GM21619 (cell line): ENCODE measurements around the gene EDEM2.
A peak's percentile ranks its signal among the peaks of the same experiment; 100 is the strongest.
"Not testable (repeated sequence)": the region's sequence is repeated elsewhere in the genome, so short reads cannot be mapped to it uniquely, and the experiment has no call there.

ENCODE experiments used
- ATAC-seq: cut with Tn5 transposase; IDR thresholded peaks from one replicate; pipeline ENCODE4 v1.9.1; 2021; ENCODE audit not compliant: unreplicated experiment

Gene EDEM2

GRCh38 chr20:35131934-35132333, 15.2 kb downstream of the EDEM2 start:
- ATAC-seq: no peak

- ATAC-seq: no peak
These were observed 17.5 kb downstream of the EDEM2 start for GRCh38 chr20:35129647-35130069.

GRCh38 chr20:35125753-35126152, 21.4 kb downstream of the EDEM2 start:
- no peak for ATAC-seq

- ATAC-seq: no peak
These were observed 24.3 kb downstream of the EDEM2 start for GRCh38 chr20:35122756-35123405.

GRCh38 chr20:35121186-35121585, 25.9 kb downstream of the EDEM2 start:
- no peak for ATAC-seq

- ATAC-seq: no peak
These were observed 27.0 kb downstream of the EDEM2 start for GRCh38 chr20:35120012-35120701.

GRCh38 chr20:35117629-35118028, 29.5 kb downstream of the EDEM2 start:
- ATAC-seq: no peak

- no peak for ATAC-seq
These were observed 29.9 kb downstream of the EDEM2 start for GRCh38 chr20:35117196-35117595.

GRCh38 chr20:35116258-35116657, 30.9 kb downstream of the EDEM2 start:
- no peak for ATAC-seq

GRCh38 chr20:35115606-35116005, 31.5 kb downstream of the EDEM2 start:
- no peak for ATAC-seq

- ATAC-seq: not testable (repeated sequence)
These were observed 34.9 kb downstream of the EDEM2 start for GRCh38 chr20:35112276-35112675.

GRCh38 chr20:35111141-35111888, 35.8 kb downstream of the EDEM2 start:
- ATAC-seq: no peak

GRCh38 chr20:35108921-35109320, 38.2 kb downstream of the EDEM2 start:
- ATAC-seq: no peak

GRCh38 chr20:35106827-35107380, 40.2 kb downstream of the EDEM2 start:
- no peak for ATAC-seq

- ATAC-seq: no peak
These were observed 42.3 kb downstream of the EDEM2 start for GRCh38 chr20:35104685-35105295.

GRCh38 chr20:35101620-35102019, 45.5 kb downstream of the EDEM2 start:
- no peak for ATAC-seq

- ATAC-seq: no peak
These were observed 53.8 kb downstream of the EDEM2 start for GRCh38 chr20:35093267-35093884.

GRCh38 chr20:35092524-35093266, 54.4 kb downstream of the EDEM2 start, which contains the start of gene TRPC4AP:
TRPC4AP (minus strand) TSS chr20:35092807; CDS start chr20:35092781, 26 bp downstream.
- ATAC-seq: peak; percentile 90

GRCh38 chr20:35091816-35092523, 55.2 kb downstream of the EDEM2 start:
- peak; percentile 24 for ATAC-seq
